Measurements from ENCODE around the gene CAMK2N2. TPM values are rescaled to one million over a fixed set of nuclear protein-coding genes. Genes with fewer than 3 reads are reported as not detected.

Gene CAMK2N2
- total and polyA plus RNA-seq, 2 experiments from 2014 or later, result 0.27 TPM; not detected in 1

- TF ChIP-seq CTCF (IDR thresholded peaks at IDR 0.05; ENCODE audit: low read depth, low read length), result no peak
- no peak for DNase-seq (ENCODE audit: low read depth in 1 of 2, low spot score in 1 of 2)
- no peaks in the 10 kb centered on the region for H3K9me3 ChIP-seq (ENCODE audit: low read depth)
- H3K27me3 ChIP-seq, result peaks cover 57% of the 10 kb centered on the region
- H3K36me3 ChIP-seq, result no peaks in the 10 kb centered on the region
- H3K4me3 ChIP-seq, result no peak overlapping the region
- no peak overlapping the region for H3K27ac ChIP-seq
- no peaks in the 10 kb centered on the region for H3K4me1 ChIP-seq (ENCODE audit: low read depth)
Measured at GRCh38 chr3:184223946-184224345, 37.4 kb downstream of the CAMK2N2 start.

DNA sequence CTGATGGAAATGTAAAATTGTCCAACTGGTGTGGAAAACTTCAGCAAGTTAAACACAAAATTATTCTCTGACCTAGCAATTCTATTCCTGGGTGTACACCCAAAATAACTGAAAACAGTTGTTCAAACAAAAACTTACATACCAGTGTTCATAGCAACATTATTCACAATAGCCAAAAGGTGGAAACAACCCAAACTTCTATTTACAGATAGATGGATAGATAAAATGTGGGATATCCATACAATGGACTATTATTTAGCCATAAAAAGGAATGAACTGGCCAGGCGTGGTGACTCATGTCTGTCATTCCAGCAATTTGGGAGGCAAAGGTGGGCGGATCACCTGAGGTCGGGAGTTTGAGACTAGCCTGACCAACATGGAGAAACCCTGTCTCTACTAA, 38.8 kb downstream of the CAMK2N2 start:
- Histone ChIP-seq H3K4me1 (ENCODE audit: low read depth) (no peaks in the 10 kb centered on the region), H3K9me3 (ENCODE audit: low read depth) (no peaks in the 10 kb centered on the region)

GRCh38 chr3:184218814-184219213, 42.5 kb downstream of the CAMK2N2 start:
- H3K4me3 ChIP-seq, result no peak overlapping the region
- no peak overlapping the region for H3K27ac ChIP-seq
- H3K9me3 ChIP-seq (ENCODE audit: low read depth), result no peaks in the 10 kb centered on the region
- TF ChIP-seq CTCF (IDR thresholded peaks at IDR 0.05; ENCODE audit: low read depth, low read length), result no peak
- H3K27me3 ChIP-seq, result peaks cover 10% of the 10 kb centered on the region
- no peak for DNase-seq (ENCODE audit: low read depth in 1 of 2, low spot score in 1 of 2)
- no peaks in the 10 kb centered on the region for H3K4me1 ChIP-seq (ENCODE audit: low read depth)
- H3K36me3 ChIP-seq, result no peaks in the 10 kb centered on the region

More for the DNA sequence above, 38.8 kb downstream of the CAMK2N2 start:
- TF ChIP-seq CTCF (IDR thresholded peaks at IDR 0.05; ENCODE audit: low read depth, low read length), result no peak
- Histone ChIP-seq H3K36me3 (no peaks in the 10 kb centered on the region), H3K27ac (no peak overlapping the region), H3K4me3 (no peak overlapping the region), H3K27me3 (peaks cover 43% of the 10 kb centered on the region)
- no peak for DNase-seq (ENCODE audit: low read depth in 1 of 2, low spot score in 1 of 2)

DNA sequence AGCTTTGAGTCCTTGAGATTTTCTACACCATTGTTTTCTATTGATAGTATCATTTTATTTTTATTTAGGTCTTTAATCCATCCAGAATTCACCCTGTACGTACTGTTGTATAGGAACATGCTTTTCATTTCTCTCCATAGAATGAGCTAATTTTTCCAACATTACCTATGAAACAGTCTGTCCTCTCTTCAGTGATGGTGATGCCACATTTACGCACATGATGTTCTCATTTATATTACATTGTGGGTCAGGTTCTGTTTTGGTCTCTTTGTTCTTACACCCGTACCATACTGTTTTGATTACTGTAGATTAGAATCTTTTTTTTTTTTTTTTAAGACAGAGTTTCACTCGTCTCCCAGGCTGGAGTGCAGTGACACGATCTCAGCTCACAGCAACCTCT, 49.6 kb downstream of the CAMK2N2 start:
- no peak overlapping the region for H3K4me3 ChIP-seq
- no peaks in the 10 kb centered on the region for H3K36me3 ChIP-seq
- no peak for TF ChIP-seq CTCF (IDR thresholded peaks at IDR 0.05; ENCODE audit: low read depth, low read length)
- H3K4me1 ChIP-seq (ENCODE audit: low read depth), result no peaks in the 10 kb centered on the region
- DNase-seq (ENCODE audit: low read depth in 1 of 2, low spot score in 1 of 2), result no peak
- no peak overlapping the region for H3K27ac ChIP-seq
- H3K9me3 ChIP-seq (ENCODE audit: low read depth), result no peaks in the 10 kb centered on the region
- H3K27me3 ChIP-seq, result peaks cover 15% of the 10 kb centered on the region

DNA sequence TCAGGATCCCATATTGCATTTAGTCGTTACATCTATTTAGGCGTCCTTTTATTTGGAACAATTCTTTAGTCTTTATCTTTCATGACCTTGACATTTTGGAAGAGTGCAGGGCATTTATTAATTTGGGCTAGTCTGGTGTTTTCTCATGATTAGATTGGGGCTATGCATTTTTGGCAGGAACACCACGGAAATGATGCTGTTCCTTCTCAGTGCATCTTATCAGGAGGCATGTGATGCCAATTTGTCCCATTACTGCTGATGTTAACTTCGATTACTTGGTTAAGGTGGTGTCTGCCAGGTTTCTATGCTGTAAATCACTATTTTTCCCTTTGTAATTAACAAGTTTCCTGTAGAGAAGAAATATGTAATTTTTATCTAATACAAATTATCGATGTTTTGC, 50.1 kb downstream of the CAMK2N2 start:
- Histone ChIP-seq H3K36me3 (no peaks in the 10 kb centered on the region), H3K27me3 (peaks cover 17% of the 10 kb centered on the region), H3K9me3 (ENCODE audit: low read depth) (no peaks in the 10 kb centered on the region), H3K27ac (no peak overlapping the region), H3K4me1 (ENCODE audit: low read depth) (no peaks in the 10 kb centered on the region), H3K4me3 (no peak overlapping the region)
- no peak for TF ChIP-seq CTCF (IDR thresholded peaks at IDR 0.05; ENCODE audit: low read depth, low read length)
- no peak for DNase-seq (ENCODE audit: low read depth in 1 of 2, low spot score in 1 of 2)

Other genes with a start within 250 kb of the CAMK2N2 start
- gene ABCC5, start 243.7 kb downstream of the CAMK2N2 start, total RNA-seq, result 56.2 and 68.8 TPM in 2 replicates
- 92.0 and 97.2 TPM in 2 replicates for gene ABCC5, start 243.7 kb downstream of the CAMK2N2 start, polyA plus RNA-seq
- not detected in 2 replicates for gene HTR3D, start 229.8 kb downstream of the CAMK2N2 start, total RNA-seq
- gene HTR3D, start 229.8 kb downstream of the CAMK2N2 start, polyA plus RNA-seq, result not detected in 2 replicates
- gene HTR3C, start 208.5 kb downstream of the CAMK2N2 start, total RNA-seq, result not detected in 2 replicates
- 0.16 TPM in 1 of 2 replicates, not detected in the other for gene HTR3C, start 208.5 kb downstream of the CAMK2N2 start, polyA plus RNA-seq
- not detected in 2 replicates for gene HTR3E, start 164.5 kb downstream of the CAMK2N2 start, total RNA-seq
- gene HTR3E, start 164.5 kb downstream of the CAMK2N2 start, polyA plus RNA-seq, result 0.15 TPM in 1 of 2 replicates, not detected in the other
- 38.2 and 82.1 TPM in 2 replicates for gene EIF2B5, start 126.2 kb downstream of the CAMK2N2 start, total RNA-seq
- 55.7 and 57.5 TPM in 2 replicates for gene EIF2B5, start 126.2 kb downstream of the CAMK2N2 start, polyA plus RNA-seq
- 96.3 and 135 TPM in 2 replicates for gene DVL3, start 106.2 kb downstream of the CAMK2N2 start, total RNA-seq
- 150 and 180 TPM in 2 replicates for gene DVL3, start 106.2 kb downstream of the CAMK2N2 start, polyA plus RNA-seq
- gene AP2M1, start 86.7 kb downstream of the CAMK2N2 start, total RNA-seq, result 399 and 408 TPM in 2 replicates
- gene AP2M1, start 86.7 kb downstream of the CAMK2N2 start, polyA plus RNA-seq, result 551 and 577 TPM in 2 replicates
- gene ABCF3, start 75.4 kb downstream of the CAMK2N2 start, total RNA-seq, result 50.2 and 50.7 TPM in 2 replicates
- gene ABCF3, start 75.4 kb downstream of the CAMK2N2 start, polyA plus RNA-seq, result 74.4 and 78.5 TPM in 2 replicates
- 0.11 TPM in 1 of 2 replicates, not detected in the other for gene VWA5B2, start 32.0 kb downstream of the CAMK2N2 start, total RNA-seq
- 0.40 TPM in 1 of 2 replicates, not detected in the other for gene VWA5B2, start 32.0 kb downstream of the CAMK2N2 start, polyA plus RNA-seq
- gene ALG3, start 12.6 kb downstream of the CAMK2N2 start, total RNA-seq, result 40.2 and 48.8 TPM in 2 replicates
- 52.4 and 69.1 TPM in 2 replicates for gene ALG3, start 12.6 kb downstream of the CAMK2N2 start, polyA plus RNA-seq
- 4.3 and 12.8 TPM in 2 replicates for gene EEF1AKMT4, start 11.9 kb downstream of the CAMK2N2 start, total RNA-seq
- 5.1 and 10.6 TPM in 2 replicates for gene EEF1AKMT4, start 11.9 kb downstream of the CAMK2N2 start, polyA plus RNA-seq
- not detected in 2 replicates for gene ECE2, start 14.5 kb upstream of the CAMK2N2 start, total RNA-seq
- gene ECE2, start 14.5 kb upstream of the CAMK2N2 start, polyA plus RNA-seq, result not detected in 2 replicates
- gene PSMD2, start 37.7 kb upstream of the CAMK2N2 start, total RNA-seq, result 314 and 456 TPM in 2 replicates
- gene PSMD2, start 37.7 kb upstream of the CAMK2N2 start, polyA plus RNA-seq, result 390 and 464 TPM in 2 replicates
- 269 and 275 TPM in 2 replicates for gene EIF4G1, start 53.1 kb upstream of the CAMK2N2 start, total RNA-seq
- 166 and 184 TPM in 2 replicates for gene EIF4G1, start 53.1 kb upstream of the CAMK2N2 start, polyA plus RNA-seq
- 22.1 and 34.3 TPM in 2 replicates for gene FAM131A, start 76.0 kb upstream of the CAMK2N2 start, total RNA-seq
- gene FAM131A, start 76.0 kb upstream of the CAMK2N2 start, polyA plus RNA-seq, result 9.6 and 16.0 TPM in 2 replicates
- 13.1 and 18.4 TPM in 2 replicates for gene CLCN2, start 100.1 kb upstream of the CAMK2N2 start, total RNA-seq
- 10.3 and 12.3 TPM in 2 replicates for gene CLCN2, start 100.1 kb upstream of the CAMK2N2 start, polyA plus RNA-seq
- 112 and 122 TPM in 2 replicates for gene POLR2H, start 100.2 kb upstream of the CAMK2N2 start, total RNA-seq
- gene POLR2H, start 100.2 kb upstream of the CAMK2N2 start, polyA plus RNA-seq, result 96.2 and 107 TPM in 2 replicates
- 3.0 and 3.1 TPM in 2 replicates for gene THPO, start 116.7 kb upstream of the CAMK2N2 start, total RNA-seq
- gene THPO, start 116.7 kb upstream of the CAMK2N2 start, polyA plus RNA-seq, result 3.1 and 3.5 TPM in 2 replicates
- gene CHRD, start 118.5 kb upstream of the CAMK2N2 start, total RNA-seq, result 16.0 and 33.0 TPM in 2 replicates
- gene CHRD, start 118.5 kb upstream of the CAMK2N2 start, polyA plus RNA-seq, result 10.8 and 20.4 TPM in 2 replicates